H1 (cell line): Measurements from ENCODE around the gene RAB2B. TPM values are rescaled to one million over a fixed set of nuclear protein-coding genes. Genes with fewer than 3 reads are reported as not detected.

ENCODE experiments used
- BRCA1 ChIP-seq: IDR thresholded peaks from 2 replicates; pipeline ENCODE4 v1.6.1; 2012; ENCODE audit warnings: low read depth, low read length, improper control_type of control experiment
- CHD2 ChIP-seq: IDR thresholded peaks from 2 replicates; pipeline ENCODE4 v1.6.1; 2012; ENCODE audit warnings: low read length, improper control_type of control experiment
- KDM1A ChIP-seq: fragments of 200-600, 300-600 bp; sonication (generic); IDR thresholded peaks from 2 replicates; pipeline ENCODE4 v1.7.1; 2016; ENCODE audit warnings: mild to moderate bottlenecking, low read length, borderline replicate concordance
- RNF2 ChIP-seq: fragments of 200-900, 300-1000 bp; sonication (generic); IDR thresholded peaks from 2 replicates; pipeline ENCODE4 v1.7.1; 2016; ENCODE audit warnings: borderline replicate concordance, low read depth, mild to moderate bottlenecking, antibody characterized with exemption, low read length; ENCODE audit not compliant: poor library complexity, severe bottlenecking; ENCODE audit errors: missing control alignments
- polyA plus RNA-seq, 7 experiments: library from polyadenylated mRNA; depleted of rRNA in 3 of 7; stranded (reverse) in 5 of 7; unstranded in 2 of 7; fragments of >200 nt in 5 of 7; fragments of 200-250 nt in 2 of 7; gene quantifications; 1 replicate in 5 of 7; 2 replicates in 1 of 7; 4 replicates in 1 of 7; pipeline versions ENCODE4 v1.2.1 to v1.2.3, GENCODE V29; 2011 to 2013; ENCODE audit warnings: missing spikeins in 2 of 7, mixed read lengths in 2 of 7
- total RNA-seq: library from RNA; stranded (reverse); fragmentation: NEBNext Ultra II Directional; extraction: Animal tissue kit (Norgen Biotek cat#: 25700); gene quantifications from 2 replicates; pipeline ENCODE4 v1.2.1, GENCODE V29; 2021
- TF ChIP-seq, protein P1 (sequence below), 3 experiments: IDR thresholded peaks; 1 replicate in 2 of 3; 2 replicates in 1 of 3; pipeline versions ENCODE4 v1.5.1 to v1.6.1; 2011; ENCODE audit warnings: low read length in 3 of 3, mild to moderate bottlenecking in 3 of 3, inconsistent platforms in 2 of 3, low read depth in 1 of 3, moderate library complexity in 1 of 3; ENCODE audit not compliant: insufficient read depth in 1 of 3; ENCODE audit errors: control extremely low read depth in 1 of 3

RAB2B gene
- total and polyA plus RNA-seq, 2 of the 8 experiments (the other 6 are each of a cell fraction or from before 2014, with no cell fraction given), result 23.4 to 26.1 TPM

DNA sequence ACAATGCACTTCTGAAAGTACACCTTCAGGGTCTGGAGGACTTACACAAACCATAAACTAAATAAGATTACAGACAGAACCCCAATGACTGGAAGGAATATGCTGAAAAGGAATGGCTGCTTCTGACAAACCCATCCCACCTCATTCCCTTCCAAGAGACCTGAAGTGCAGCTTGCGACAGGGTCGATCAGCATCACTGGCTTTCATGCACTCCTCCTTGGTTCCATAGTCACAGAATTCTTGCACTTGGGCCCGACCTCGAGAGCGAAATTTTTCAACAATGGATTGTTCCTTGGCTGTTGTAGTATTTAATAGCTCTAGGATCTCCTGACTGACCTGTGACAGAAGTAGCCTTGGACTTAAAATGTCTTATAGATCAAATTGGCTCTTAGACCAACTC is 24.8 kb upstream of the RAB2B start (continued):
- TF ChIP-seq RNF2, result no peak
- TF ChIP-seq KDM1A, result no peak
- no peak for TF ChIP-seq CHD2
- TF ChIP-seq BRCA1, result no peak
- TF ChIP-seq, protein P1, sequence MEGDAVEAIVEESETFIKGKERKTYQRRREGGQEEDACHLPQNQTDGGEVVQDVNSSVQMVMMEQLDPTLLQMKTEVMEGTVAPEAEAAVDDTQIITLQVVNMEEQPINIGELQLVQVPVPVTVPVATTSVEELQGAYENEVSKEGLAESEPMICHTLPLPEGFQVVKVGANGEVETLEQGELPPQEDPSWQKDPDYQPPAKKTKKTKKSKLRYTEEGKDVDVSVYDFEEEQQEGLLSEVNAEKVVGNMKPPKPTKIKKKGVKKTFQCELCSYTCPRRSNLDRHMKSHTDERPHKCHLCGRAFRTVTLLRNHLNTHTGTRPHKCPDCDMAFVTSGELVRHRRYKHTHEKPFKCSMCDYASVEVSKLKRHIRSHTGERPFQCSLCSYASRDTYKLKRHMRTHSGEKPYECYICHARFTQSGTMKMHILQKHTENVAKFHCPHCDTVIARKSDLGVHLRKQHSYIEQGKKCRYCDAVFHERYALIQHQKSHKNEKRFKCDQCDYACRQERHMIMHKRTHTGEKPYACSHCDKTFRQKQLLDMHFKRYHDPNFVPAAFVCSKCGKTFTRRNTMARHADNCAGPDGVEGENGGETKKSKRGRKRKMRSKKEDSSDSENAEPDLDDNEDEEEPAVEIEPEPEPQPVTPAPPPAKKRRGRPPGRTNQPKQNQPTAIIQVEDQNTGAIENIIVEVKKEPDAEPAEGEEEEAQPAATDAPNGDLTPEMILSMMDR (IDR thresholded peaks at IDR 0.05; ENCODE audit: control extremely low read depth in 1 of 3, insufficient read depth in 1 of 3, low read depth in 1 of 3, low read length in 3 of 3), result no peak
